ENCODE results near the gene TBX3. TPM values are rescaled to one million over a fixed set of nuclear protein-coding genes. Genes with fewer than 3 reads are reported as not detected.
A peak's percentile ranks its signal among the peaks of the same experiment; 100 is the strongest.

TBX3 gene
- polyA plus RNA-seq, 1 of the 3 experiments (the other 2 are of a cell fraction): 10.2 TPM

DNA sequence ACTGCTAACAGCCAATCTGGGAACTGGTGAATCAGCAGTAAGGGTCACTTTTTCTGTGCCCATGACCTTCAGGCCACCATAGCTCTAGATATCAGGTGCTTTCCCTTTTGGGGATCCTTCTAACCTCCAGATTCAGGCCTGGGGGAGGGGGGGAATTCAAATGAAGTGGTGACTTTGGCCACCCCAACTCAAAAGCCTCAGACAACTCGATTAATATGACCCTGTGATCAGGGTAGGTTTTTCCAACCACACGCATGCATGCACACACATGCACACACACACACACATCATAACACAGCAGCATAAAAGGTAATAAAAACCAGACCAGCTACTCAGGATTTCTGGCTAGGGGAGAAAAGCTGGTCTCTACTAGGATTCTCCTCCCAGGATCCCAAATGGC is 5.3 kb downstream of the TBX3 start:
- H3K9me2 ChIP-seq: no peaks in the 10 kb centered on the region
- H3K9me3 ChIP-seq: no peaks in the 10 kb centered on the region
- POLR2A ChIA-PET: interaction anchor here (0.7 to 1.5 kb wide), 3 partner anchors 8 to 777 kb away, joined by 3 to 6 read pairs (median 4); no protein-coding TSS in a partner anchor
- CTCF ChIA-PET: interaction anchor here (1.0 to 1.5 kb wide), 4 partner anchors 10 to 1239 kb away, joined by 3 to 8 read pairs (median 6); no protein-coding TSS in a partner anchor
- H4K20me1 ChIP-seq (ENCODE audit: insufficient read depth): no peaks in the 10 kb centered on the region
- no peak overlapping the region for H3K9ac ChIP-seq
- H3F3A ChIP-seq (replicated peaks; ENCODE audit: insufficient read depth): peaks cover 15% of the 10 kb centered on the region
- peaks cover 21 to 49% of the 10 kb centered on the region in 2 experiments for H3K36me3 ChIP-seq (replicated peaks in 1 of 2; ENCODE audit: control insufficient read depth in 1 of 2, insufficient read depth in 2 of 2, low read length in 1 of 2)
- 66% methylated on average over 2 of the region's 2 CpGs for WGBS (ENCODE audit: low lambda C conversion rate)
- no peaks in the 10 kb centered on the region for H3K27me3 ChIP-seq (ENCODE audit: insufficient read depth)
- no peak for DNase-seq
- peaks cover 0 to 35% of the 10 kb centered on the region in 2 experiments; a peak in 2 of 4 replicates for H3K4me1 ChIP-seq (ENCODE audit: control insufficient read depth in 1 of 2, insufficient read depth in 2 of 2, low read depth in 1 of 2, low read length in 1 of 2)
- no peak overlapping the region for H3K4me3 ChIP-seq (ENCODE audit: low read depth in 2 of 2, low read length in 1 of 2)
- peaks cover 61% of the 10 kb centered on the region for H3K79me2 ChIP-seq (ENCODE audit: insufficient read depth)
- H3K4me2 ChIP-seq: peak overlapping the region; percentile 86
- no peak overlapping the region for H2AFZ ChIP-seq (ENCODE audit: low read depth)
- H3K27ac ChIP-seq (ENCODE audit: low read depth in 2 of 2, low read length in 1 of 2): peak overlapping the region in 1 of 2 experiments; percentile 96; a peak in 2 of 4 replicates
- TF ChIP-seq, protein P1, sequence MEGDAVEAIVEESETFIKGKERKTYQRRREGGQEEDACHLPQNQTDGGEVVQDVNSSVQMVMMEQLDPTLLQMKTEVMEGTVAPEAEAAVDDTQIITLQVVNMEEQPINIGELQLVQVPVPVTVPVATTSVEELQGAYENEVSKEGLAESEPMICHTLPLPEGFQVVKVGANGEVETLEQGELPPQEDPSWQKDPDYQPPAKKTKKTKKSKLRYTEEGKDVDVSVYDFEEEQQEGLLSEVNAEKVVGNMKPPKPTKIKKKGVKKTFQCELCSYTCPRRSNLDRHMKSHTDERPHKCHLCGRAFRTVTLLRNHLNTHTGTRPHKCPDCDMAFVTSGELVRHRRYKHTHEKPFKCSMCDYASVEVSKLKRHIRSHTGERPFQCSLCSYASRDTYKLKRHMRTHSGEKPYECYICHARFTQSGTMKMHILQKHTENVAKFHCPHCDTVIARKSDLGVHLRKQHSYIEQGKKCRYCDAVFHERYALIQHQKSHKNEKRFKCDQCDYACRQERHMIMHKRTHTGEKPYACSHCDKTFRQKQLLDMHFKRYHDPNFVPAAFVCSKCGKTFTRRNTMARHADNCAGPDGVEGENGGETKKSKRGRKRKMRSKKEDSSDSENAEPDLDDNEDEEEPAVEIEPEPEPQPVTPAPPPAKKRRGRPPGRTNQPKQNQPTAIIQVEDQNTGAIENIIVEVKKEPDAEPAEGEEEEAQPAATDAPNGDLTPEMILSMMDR (IDR thresholded peaks at IDR 0.05): no peak
- TF ChIP-seq RXRA (IDR thresholded peaks at IDR 0.05; ENCODE audit: borderline replicate concordance, low read depth) (no peak), TEAD4 (IDR thresholded peaks at IDR 0.05; ENCODE audit: borderline replicate concordance, insufficient read depth) (no peak), GATA2 (CRISPR knock-in tag; IDR thresholded peaks at IDR 0.05) (no peak; the same call in 1 of the 2 replicates), TAF1 (IDR thresholded peaks at IDR 0.05; ENCODE audit: borderline replicate concordance, low read depth, low read length) (no peak), GABPA (IDR thresholded peaks at IDR 0.05; ENCODE audit: low read depth) (no peak), RCOR1 (IDR thresholded peaks at IDR 0.05; ENCODE audit: low read length) (no peak), YY1 (IDR thresholded peaks at IDR 0.05; ENCODE audit: low read depth) (no peak), RFX5 (IDR thresholded peaks at IDR 0.05; ENCODE audit: low read length) (0 out of 2 replicates have a peak, but pooled peaks have one; percentile 2), NFIC (IDR thresholded peaks at IDR 0.05; ENCODE audit: borderline replicate concordance) (no peak), SMC3 (IDR thresholded peaks at IDR 0.05; ENCODE audit: low read depth, low read length) (no peak), FOXJ3 (CRISPR knock-in tag; IDR thresholded peaks at IDR 0.05) (no peak), CHD2 (IDR thresholded peaks at IDR 0.05; ENCODE audit: low read length, partially characterized antibody) (no peak), MXI1 (IDR thresholded peaks at IDR 0.05; ENCODE audit: low read depth, low read length) (peak; percentile 67; the same call in 1 of the 2 replicates), FOSL2 (IDR thresholded peaks at IDR 0.05; ENCODE audit: borderline replicate concordance, low read depth) (no peak), NRF1 (IDR thresholded peaks at IDR 0.05; ENCODE audit: low read depth, low read length) (no peak), ELF1 (IDR thresholded peaks at IDR 0.05) (no peak), EP300 (IDR thresholded peaks at IDR 0.05; ENCODE audit: borderline replicate concordance in 1 of 2, low read depth in 1 of 2, low read length in 1 of 2) (peak in 1 of 2 experiments; percentile 63; a peak in 1 of 4 replicates), EZH2phosphoT487 (IDR thresholded peaks at IDR 0.05; ENCODE audit: borderline replicate concordance, low read depth) (no peak), RAD21 (IDR thresholded peaks at IDR 0.05; ENCODE audit: low read length) (no peak; the same call in 1 of the 2 replicates)
- TF ChIP-seq, protein P2, sequence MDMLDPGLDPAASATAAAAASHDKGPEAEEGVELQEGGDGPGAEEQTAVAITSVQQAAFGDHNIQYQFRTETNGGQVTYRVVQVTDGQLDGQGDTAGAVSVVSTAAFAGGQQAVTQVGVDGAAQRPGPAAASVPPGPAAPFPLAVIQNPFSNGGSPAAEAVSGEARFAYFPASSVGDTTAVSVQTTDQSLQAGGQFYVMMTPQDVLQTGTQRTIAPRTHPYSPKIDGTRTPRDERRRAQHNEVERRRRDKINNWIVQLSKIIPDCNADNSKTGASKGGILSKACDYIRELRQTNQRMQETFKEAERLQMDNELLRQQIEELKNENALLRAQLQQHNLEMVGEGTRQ (IDR thresholded peaks at IDR 0.05; ENCODE audit: borderline replicate concordance, low read depth, low read length): no peak
- TF ChIP-seq, protein P3, sequence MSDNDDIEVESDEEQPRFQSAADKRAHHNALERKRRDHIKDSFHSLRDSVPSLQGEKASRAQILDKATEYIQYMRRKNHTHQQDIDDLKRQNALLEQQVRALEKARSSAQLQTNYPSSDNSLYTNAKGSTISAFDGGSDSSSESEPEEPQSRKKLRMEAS (IDR thresholded peaks at IDR 0.05; ENCODE audit: low read depth): no peak
- TF ChIP-seq, protein P4, sequence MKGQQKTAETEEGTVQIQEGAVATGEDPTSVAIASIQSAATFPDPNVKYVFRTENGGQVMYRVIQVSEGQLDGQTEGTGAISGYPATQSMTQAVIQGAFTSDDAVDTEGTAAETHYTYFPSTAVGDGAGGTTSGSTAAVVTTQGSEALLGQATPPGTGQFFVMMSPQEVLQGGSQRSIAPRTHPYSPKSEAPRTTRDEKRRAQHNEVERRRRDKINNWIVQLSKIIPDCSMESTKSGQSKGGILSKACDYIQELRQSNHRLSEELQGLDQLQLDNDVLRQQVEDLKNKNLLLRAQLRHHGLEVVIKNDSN (IDR thresholded peaks at IDR 0.05; ENCODE audit: borderline replicate concordance, low read depth): no peak
- TF ChIP-seq, protein P5, sequence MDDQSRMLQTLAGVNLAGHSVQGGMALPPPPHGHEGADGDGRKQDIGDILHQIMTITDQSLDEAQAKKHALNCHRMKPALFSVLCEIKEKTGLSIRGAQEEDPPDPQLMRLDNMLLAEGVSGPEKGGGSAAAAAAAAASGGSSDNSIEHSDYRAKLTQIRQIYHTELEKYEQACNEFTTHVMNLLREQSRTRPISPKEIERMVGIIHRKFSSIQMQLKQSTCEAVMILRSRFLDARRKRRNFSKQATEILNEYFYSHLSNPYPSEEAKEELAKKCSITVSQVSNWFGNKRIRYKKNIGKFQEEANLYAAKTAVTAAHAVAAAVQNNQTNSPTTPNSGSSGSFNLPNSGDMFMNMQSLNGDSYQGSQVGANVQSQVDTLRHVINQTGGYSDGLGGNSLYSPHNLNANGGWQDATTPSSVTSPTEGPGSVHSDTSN (IDR thresholded peaks at IDR 0.05): no peak
- TF ChIP-seq, protein P6, sequence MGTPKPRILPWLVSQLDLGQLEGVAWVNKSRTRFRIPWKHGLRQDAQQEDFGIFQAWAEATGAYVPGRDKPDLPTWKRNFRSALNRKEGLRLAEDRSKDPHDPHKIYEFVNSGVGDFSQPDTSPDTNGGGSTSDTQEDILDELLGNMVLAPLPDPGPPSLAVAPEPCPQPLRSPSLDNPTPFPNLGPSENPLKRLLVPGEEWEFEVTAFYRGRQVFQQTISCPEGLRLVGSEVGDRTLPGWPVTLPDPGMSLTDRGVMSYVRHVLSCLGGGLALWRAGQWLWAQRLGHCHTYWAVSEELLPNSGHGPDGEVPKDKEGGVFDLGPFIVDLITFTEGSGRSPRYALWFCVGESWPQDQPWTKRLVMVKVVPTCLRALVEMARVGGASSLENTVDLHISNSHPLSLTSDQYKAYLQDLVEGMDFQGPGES (IDR thresholded peaks at IDR 0.05; ENCODE audit: low read depth, low read length): no peak
